Fibroblast of upper back skin (primary cell): ENCODE data around the gene SHISA6.

Experiments used
- DNase-seq: peaks from one replicate; pipeline ENCODE4 v3.0.0-alpha.2; 2013

Gene SHISA6

GRCh38 chr17:11356371-11356770 is 115.4 kb downstream of the SHISA6 start:
- DNase-seq, result no peak

- no peak for DNase-seq
Measured at GRCh38 chr17:11363565-11364117, 122.6 kb downstream of the SHISA6 start.

- DNase-seq, result no peak
Measured at GRCh38 chr17:11366272-11366850, 125.3 kb downstream of the SHISA6 start.

GRCh38 chr17:11369575-11369974 is 128.6 kb downstream of the SHISA6 start:
- no peak for DNase-seq

GRCh38 chr17:11372692-11373091 is 131.7 kb downstream of the SHISA6 start:
- DNase-seq, result no peak

- DNase-seq, result no peak
Measured at GRCh38 chr17:11378506-11378905, 137.5 kb downstream of the SHISA6 start.

- no peak for DNase-seq
Measured at GRCh38 chr17:11380761-11381160, 139.7 kb downstream of the SHISA6 start.

- no peak for DNase-seq
Measured at GRCh38 chr17:11383157-11383556, 142.1 kb downstream of the SHISA6 start.

GRCh38 chr17:11384131-11384530 is 143.1 kb downstream of the SHISA6 start:
- DNase-seq, result no peak

GRCh38 chr17:11387610-11388009 is 146.6 kb downstream of the SHISA6 start:
- no peak for DNase-seq

GRCh38 chr17:11388054-11388453 is 147.0 kb downstream of the SHISA6 start:
- DNase-seq, result no peak

GRCh38 chr17:11389583-11389982 is 148.6 kb downstream of the SHISA6 start:
- DNase-seq, result no peak

GRCh38 chr17:11391134-11391533 is 150.1 kb downstream of the SHISA6 start:
- no peak for DNase-seq

- peak; percentile 5 for DNase-seq
Measured at GRCh38 chr17:11404431-11405276, 163.6 kb downstream of the SHISA6 start.

- DNase-seq, result no peak
Measured at GRCh38 chr17:11406716-11407115, 165.7 kb downstream of the SHISA6 start.

GRCh38 chr17:11412654-11413053 is 171.6 kb downstream of the SHISA6 start:
- DNase-seq, result no peak

- no peak for DNase-seq
Measured at GRCh38 chr17:11418342-11418741, 177.3 kb downstream of the SHISA6 start.

- no peak for DNase-seq
Measured at GRCh38 chr17:11430751-11431150, 189.7 kb downstream of the SHISA6 start.

- no peak for DNase-seq
Measured at GRCh38 chr17:11438673-11439072, 197.7 kb downstream of the SHISA6 start.

GRCh38 chr17:11441004-11441403 is 200.0 kb downstream of the SHISA6 start:
- no peak for DNase-seq

- no peak for DNase-seq
Measured at GRCh38 chr17:11446316-11446715, 205.3 kb downstream of the SHISA6 start.

- DNase-seq, result no peak
Measured at GRCh38 chr17:11454096-11454495, 213.1 kb downstream of the SHISA6 start.

GRCh38 chr17:11458279-11458678 is 217.3 kb downstream of the SHISA6 start:
- no peak for DNase-seq

GRCh38 chr17:11459861-11460331 is 218.9 kb downstream of the SHISA6 start:
- DNase-seq, result no peak
